ENCODE measurements around the gene SDF4.

The SDF4 gene

DNA sequence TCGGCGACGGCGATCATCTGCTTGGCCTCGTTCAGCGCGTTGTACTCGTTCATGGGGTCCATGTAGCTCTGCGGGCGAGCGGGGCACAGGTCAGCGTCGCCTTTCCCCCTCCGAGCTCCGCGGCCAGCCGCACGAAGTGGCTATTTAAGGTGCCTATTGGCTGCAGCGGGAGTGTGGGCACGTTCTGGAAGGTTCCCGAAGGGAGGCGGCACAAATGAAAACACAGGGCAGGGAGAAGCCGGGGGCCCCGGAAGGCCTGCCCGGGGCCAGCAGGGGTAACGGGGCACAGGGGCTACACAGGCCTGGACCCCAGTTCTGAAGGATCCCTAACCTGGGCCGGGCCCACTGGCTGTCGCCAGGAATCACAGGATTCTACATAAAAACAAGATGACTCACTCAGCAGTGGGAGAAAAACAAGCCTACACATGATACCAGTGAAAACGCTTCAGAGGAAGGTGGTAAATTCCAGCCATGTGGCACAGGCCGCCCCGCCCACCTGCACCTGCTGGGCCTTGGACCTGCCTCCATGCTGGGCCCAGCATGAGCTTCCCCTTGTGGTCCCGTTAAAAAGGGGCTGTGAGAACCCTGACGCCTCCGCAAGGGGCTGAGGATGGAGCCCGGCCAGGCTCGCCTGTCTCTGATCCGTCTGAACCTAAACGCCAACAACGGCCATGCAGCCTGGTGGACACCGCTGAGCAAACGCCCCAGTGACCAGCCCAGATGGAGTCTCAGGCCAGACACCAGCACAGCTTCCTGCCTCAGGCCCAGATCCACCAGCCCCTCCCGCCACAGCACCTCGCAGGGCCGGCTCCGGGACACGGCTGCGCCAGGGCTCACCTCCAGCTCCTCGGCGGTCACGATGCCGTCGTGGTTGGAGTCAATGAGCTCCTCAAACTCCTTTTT lies 13.9 kb downstream of the SDF4 start (continued):
- TF ChIP-seq, protein P1, sequence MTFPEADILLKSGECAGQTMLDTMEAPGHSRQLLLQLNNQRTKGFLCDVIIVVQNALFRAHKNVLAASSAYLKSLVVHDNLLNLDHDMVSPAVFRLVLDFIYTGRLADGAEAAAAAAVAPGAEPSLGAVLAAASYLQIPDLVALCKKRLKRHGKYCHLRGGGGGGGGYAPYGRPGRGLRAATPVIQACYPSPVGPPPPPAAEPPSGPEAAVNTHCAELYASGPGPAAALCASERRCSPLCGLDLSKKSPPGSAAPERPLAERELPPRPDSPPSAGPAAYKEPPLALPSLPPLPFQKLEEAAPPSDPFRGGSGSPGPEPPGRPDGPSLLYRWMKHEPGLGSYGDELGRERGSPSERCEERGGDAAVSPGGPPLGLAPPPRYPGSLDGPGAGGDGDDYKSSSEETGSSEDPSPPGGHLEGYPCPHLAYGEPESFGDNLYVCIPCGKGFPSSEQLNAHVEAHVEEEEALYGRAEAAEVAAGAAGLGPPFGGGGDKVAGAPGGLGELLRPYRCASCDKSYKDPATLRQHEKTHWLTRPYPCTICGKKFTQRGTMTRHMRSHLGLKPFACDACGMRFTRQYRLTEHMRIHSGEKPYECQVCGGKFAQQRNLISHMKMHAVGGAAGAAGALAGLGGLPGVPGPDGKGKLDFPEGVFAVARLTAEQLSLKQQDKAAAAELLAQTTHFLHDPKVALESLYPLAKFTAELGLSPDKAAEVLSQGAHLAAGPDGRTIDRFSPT (tag by site-specific recombination; IDR thresholded peaks at IDR 0.05), result peak; percentile 73; the same call in 1 of the 2 replicates
- TF ChIP-seq ZNF121 (tag by site-specific recombination; IDR thresholded peaks at IDR 0.05), result peak; percentile 8; the same call in 1 of the 2 replicates
- no peak for TF ChIP-seq ZNF138 (tag by site-specific recombination; IDR thresholded peaks at IDR 0.05; ENCODE audit: borderline replicate concordance)
- TF ChIP-seq, protein P2, sequence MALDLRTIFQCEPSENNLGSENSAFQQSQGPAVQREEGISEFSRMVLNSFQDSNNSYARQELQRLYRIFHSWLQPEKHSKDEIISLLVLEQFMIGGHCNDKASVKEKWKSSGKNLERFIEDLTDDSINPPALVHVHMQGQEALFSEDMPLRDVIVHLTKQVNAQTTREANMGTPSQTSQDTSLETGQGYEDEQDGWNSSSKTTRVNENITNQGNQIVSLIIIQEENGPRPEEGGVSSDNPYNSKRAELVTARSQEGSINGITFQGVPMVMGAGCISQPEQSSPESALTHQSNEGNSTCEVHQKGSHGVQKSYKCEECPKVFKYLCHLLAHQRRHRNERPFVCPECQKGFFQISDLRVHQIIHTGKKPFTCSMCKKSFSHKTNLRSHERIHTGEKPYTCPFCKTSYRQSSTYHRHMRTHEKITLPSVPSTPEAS (tag by site-specific recombination; IDR thresholded peaks at IDR 0.05), result no peak
- TF ChIP-seq ZNF23 (tag by site-specific recombination; IDR thresholded peaks at IDR 0.05; ENCODE audit: borderline replicate concordance), result no peak
- no peak for TF ChIP-seq ZNF335 (tag by site-specific recombination; conservative IDR thresholded peaks at IDR 0.05)
- TF ChIP-seq, protein P3, sequence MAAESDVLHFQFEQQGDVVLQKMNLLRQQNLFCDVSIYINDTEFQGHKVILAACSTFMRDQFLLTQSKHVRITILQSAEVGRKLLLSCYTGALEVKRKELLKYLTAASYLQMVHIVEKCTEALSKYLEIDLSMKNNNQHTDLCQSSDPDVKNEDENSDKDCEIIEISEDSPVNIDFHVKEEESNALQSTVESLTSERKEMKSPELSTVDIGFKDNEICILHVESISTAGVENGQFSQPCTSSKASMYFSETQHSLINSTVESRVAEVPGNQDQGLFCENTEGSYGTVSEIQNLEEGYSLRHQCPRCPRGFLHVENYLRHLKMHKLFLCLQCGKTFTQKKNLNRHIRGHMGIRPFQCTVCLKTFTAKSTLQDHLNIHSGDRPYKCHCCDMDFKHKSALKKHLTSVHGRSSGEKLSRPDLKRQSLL (tag by site-specific recombination; IDR thresholded peaks at IDR 0.05), result peak; percentile 36; the same call in 1 of the 2 replicates
- no peak for TF ChIP-seq ZNF837 (tag by site-specific recombination; IDR thresholded peaks at IDR 0.05)
- TF ChIP-seq, protein P4, sequence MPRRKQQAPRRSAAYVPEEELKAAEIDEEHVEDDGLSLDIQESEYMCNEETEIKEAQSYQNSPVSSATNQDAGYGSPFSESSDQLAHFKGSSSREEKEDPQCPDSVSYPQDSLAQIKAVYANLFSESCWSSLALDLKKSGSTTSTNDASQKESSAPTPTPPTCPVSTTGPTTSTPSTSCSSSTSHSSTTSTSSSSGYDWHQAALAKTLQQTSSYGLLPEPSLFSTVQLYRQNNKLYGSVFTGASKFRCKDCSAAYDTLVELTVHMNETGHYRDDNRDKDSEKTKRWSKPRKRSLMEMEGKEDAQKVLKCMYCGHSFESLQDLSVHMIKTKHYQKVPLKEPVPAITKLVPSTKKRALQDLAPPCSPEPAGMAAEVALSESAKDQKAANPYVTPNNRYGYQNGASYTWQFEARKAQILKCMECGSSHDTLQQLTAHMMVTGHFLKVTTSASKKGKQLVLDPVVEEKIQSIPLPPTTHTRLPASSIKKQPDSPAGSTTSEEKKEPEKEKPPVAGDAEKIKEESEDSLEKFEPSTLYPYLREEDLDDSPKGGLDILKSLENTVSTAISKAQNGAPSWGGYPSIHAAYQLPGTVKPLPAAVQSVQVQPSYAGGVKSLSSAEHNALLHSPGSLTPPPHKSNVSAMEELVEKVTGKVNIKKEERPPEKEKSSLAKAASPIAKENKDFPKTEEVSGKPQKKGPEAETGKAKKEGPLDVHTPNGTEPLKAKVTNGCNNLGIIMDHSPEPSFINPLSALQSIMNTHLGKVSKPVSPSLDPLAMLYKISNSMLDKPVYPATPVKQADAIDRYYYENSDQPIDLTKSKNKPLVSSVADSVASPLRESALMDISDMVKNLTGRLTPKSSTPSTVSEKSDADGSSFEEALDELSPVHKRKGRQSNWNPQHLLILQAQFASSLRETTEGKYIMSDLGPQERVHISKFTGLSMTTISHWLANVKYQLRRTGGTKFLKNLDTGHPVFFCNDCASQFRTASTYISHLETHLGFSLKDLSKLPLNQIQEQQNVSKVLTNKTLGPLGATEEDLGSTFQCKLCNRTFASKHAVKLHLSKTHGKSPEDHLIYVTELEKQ (tag by site-specific recombination; IDR thresholded peaks at IDR 0.05; ENCODE audit: borderline replicate concordance), result no peak
- TF ChIP-seq ZNF544 (tag by site-specific recombination; IDR thresholded peaks at IDR 0.05), result no peak
- no peak for TF ChIP-seq ZNF2 (tag by site-specific recombination; IDR thresholded peaks at IDR 0.05)
- TF ChIP-seq, protein P5, sequence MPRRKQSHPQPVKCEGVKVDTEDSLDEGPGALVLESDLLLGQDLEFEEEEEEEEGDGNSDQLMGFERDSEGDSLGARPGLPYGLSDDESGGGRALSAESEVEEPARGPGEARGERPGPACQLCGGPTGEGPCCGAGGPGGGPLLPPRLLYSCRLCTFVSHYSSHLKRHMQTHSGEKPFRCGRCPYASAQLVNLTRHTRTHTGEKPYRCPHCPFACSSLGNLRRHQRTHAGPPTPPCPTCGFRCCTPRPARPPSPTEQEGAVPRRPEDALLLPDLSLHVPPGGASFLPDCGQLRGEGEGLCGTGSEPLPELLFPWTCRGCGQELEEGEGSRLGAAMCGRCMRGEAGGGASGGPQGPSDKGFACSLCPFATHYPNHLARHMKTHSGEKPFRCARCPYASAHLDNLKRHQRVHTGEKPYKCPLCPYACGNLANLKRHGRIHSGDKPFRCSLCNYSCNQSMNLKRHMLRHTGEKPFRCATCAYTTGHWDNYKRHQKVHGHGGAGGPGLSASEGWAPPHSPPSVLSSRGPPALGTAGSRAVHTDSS (tag by site-specific recombination; IDR thresholded peaks at IDR 0.05), result no peak
- TF ChIP-seq ZFHX2 (tag by site-specific recombination; conservative IDR thresholded peaks at IDR 0.05), result peak; percentile 97
- no peak for TF ChIP-seq IKZF3 (tag by site-specific recombination; IDR thresholded peaks at IDR 0.05)
- TF ChIP-seq, protein P6, sequence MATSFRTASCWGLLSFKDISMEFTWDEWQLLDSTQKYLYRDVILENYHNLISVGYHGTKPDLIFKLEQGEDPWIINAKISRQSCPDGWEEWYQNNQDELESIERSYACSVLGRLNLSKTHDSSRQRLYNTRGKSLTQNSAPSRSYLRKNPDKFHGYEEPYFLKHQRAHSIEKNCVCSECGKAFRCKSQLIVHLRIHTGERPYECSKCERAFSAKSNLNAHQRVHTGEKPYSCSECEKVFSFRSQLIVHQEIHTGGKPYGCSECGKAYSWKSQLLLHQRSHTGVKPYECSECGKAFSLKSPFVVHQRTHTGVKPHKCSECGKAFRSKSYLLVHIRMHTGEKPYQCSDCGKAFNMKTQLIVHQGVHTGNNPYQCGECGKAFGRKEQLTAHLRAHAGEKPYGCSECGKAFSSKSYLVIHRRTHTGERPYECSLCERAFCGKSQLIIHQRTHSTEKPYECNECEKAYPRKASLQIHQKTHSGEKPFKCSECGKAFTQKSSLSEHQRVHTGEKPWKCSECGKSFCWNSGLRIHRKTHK (tag by site-specific recombination; IDR thresholded peaks at IDR 0.05), result no peak
- TF ChIP-seq EGR2 (tag by site-specific recombination; IDR thresholded peaks at IDR 0.05; ENCODE audit: low read depth), result peak; percentile 87
- TF ChIP-seq ZNF433 (tag by site-specific recombination; IDR thresholded peaks at IDR 0.05; ENCODE audit: low read depth), result no peak
- TF ChIP-seq SCRT2 (tag by site-specific recombination; IDR thresholded peaks at IDR 0.05), result peak; percentile 21; the same call in 1 of the 2 replicates
- TF ChIP-seq, protein P7, sequence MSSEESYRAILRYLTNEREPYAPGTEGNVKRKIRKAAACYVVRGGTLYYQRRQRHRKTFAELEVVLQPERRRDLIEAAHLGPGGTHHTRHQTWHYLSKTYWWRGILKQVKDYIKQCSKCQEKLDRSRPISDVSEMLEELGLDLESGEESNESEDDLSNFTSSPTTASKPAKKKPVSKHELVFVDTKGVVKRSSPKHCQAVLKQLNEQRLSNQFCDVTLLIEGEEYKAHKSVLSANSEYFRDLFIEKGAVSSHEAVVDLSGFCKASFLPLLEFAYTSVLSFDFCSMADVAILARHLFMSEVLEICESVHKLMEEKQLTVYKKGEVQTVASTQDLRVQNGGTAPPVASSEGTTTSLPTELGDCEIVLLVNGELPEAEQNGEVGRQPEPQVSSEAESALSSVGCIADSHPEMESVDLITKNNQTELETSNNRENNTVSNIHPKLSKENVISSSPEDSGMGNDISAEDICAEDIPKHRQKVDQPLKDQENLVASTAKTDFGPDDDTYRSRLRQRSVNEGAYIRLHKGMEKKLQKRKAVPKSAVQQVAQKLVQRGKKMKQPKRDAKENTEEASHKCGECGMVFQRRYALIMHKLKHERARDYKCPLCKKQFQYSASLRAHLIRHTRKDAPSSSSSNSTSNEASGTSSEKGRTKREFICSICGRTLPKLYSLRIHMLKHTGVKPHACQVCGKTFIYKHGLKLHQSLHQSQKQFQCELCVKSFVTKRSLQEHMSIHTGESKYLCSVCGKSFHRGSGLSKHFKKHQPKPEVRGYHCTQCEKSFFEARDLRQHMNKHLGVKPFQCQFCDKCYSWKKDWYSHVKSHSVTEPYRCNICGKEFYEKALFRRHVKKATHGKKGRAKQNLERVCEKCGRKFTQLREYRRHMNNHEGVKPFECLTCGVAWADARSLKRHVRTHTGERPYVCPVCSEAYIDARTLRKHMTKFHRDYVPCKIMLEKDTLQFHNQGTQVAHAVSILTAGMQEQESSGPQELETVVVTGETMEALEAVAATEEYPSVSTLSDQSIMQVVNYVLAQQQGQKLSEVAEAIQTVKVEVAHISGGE (tag by site-specific recombination; conservative IDR thresholded peaks at IDR 0.05; ENCODE audit: low read depth), result no peak
- TF ChIP-seq ZNF354C (tag by site-specific recombination; IDR thresholded peaks at IDR 0.05; ENCODE audit: borderline replicate concordance, low read depth), result no peak
- TF ChIP-seq SP7 (tag by site-specific recombination; IDR thresholded peaks at IDR 0.05), result peak; percentile 81
- no peak for TF ChIP-seq MEIS1 (CRISPR knock-in tag; IDR thresholded peaks at IDR 0.05; ENCODE audit: borderline replicate concordance)
